Panc1 (cell line): ENCODE measurements around the gene THSD7A. TPM values are rescaled to one million over a fixed set of nuclear protein-coding genes. Genes with fewer than 3 reads are reported as not detected.
A peak's percentile ranks its signal among the peaks of the same experiment; 100 is the strongest.

Experiments
- ATAC-seq: fragments of 200-7000 bp; cut with Tn5 transposase; 2 replicates; pipeline ENCODE4 v1.9.1; 2020; ENCODE audit warnings: mild to moderate bottlenecking, moderate library complexity
- BruUV-seq: library from RNA; stranded (reverse); fragments of 400-500 nt; replicated peaks from 2 replicates; lab custom pipeline; 2021; lab: Mats Ljungman, UMichigan
- CTCF ChIA-PET: fragments of 300-600 bp; sonication (Branson Sonifier 250); formaldehyde crosslinking; loops from one replicate; lab custom pipeline; 2022; ENCODE audit warnings: antibody characterized with exemption; lab: Charles Lee
- POLR2A ChIA-PET: fragments of 300-600 bp; sonication (Branson Sonifier 250); formaldehyde crosslinking; loops from one replicate; lab custom pipeline; 2022; ENCODE audit warnings: antibody characterized with exemption; lab: Charles Lee
- DNase-seq: peaks from one replicate; pipeline ENCODE4 v3.0.0-alpha.2; 2010; ENCODE audit warnings: low read depth, low spot score
- H3K27ac ChIP-seq: 2 replicates; pipeline ENCODE4 v1.5.1; 2011; ENCODE audit warnings: mild to moderate bottlenecking, low read length, inconsistent platforms
- H3K27me3 ChIP-seq: fragments of 200-500 bp; sonication (Bioruptor generic); 2 replicates; pipeline ENCODE4 v1.6.0; 2014; ENCODE audit warnings: low read length, inconsistent platforms; ENCODE audit not compliant: control insufficient read depth, insufficient read depth
- H3K36me3 ChIP-seq: fragments of 200-500 bp; sonication (Bioruptor generic); 2 replicates; pipeline ENCODE4 v1.5.1; 2014; ENCODE audit warnings: inconsistent platforms, mild to moderate bottlenecking, low read length, moderate library complexity; ENCODE audit not compliant: control insufficient read depth, insufficient read depth
- H3K4me1 ChIP-seq: 2 replicates; pipeline ENCODE4 v1.5.1; 2011; ENCODE audit warnings: inconsistent platforms, mild to moderate bottlenecking, low read length, moderate library complexity; ENCODE audit not compliant: control insufficient read depth, insufficient read depth
- H3K4me3 ChIP-seq, 2 experiments: 2 replicates each; pipeline ENCODE4 v1.5.1; 2011 to 2012; ENCODE audit warnings: low read depth in 2 of 2, low read length in 2 of 2, mild to moderate bottlenecking in 2 of 2, inconsistent platforms in 1 of 2, moderate library complexity in 1 of 2
- H3K9me3 ChIP-seq: fragments of 200-500 bp; sonication (Bioruptor generic); 2 replicates; pipeline ENCODE4 v1.5.1; 2014; ENCODE audit warnings: low read depth, mild to moderate bottlenecking, inconsistent platforms, low read length, moderate library complexity; ENCODE audit not compliant: control insufficient read depth, insufficient read depth
- CTCF ChIP-seq: fragments of 450-650 bp; IDR thresholded peaks from 2 replicates; pipeline ENCODE4 v1.5.1; 2017; ENCODE audit warnings: mild to moderate bottlenecking
- POLR2AphosphoS5 ChIP-seq: IDR thresholded peaks from 2 replicates; pipeline ENCODE4 v1.6.1; 2012; ENCODE audit warnings: mild to moderate bottlenecking, low read depth, low read length, moderate library complexity
- REST ChIP-seq, 2 experiments: IDR thresholded peaks; 2 replicates each; pipeline ENCODE4 v1.6.1; 2011 to 2012; ENCODE audit warnings: low read depth in 2 of 2, control low read depth in 1 of 2, low read length in 1 of 2, mild to moderate bottlenecking in 1 of 2, moderate library complexity in 1 of 2; ENCODE audit not compliant: insufficient read depth in 1 of 2
- SIN3A ChIP-seq: IDR thresholded peaks from 2 replicates; pipeline ENCODE4 v1.6.1; 2012; ENCODE audit warnings: low read depth, mild to moderate bottlenecking, low read length, moderate library complexity, borderline replicate concordance; ENCODE audit not compliant: insufficient read depth
- TCF7L2 ChIP-seq: IDR thresholded peaks from 2 replicates; pipeline ENCODE4 v1.6.1; 2011; ENCODE audit warnings: mild to moderate bottlenecking, low read depth, low read length, inconsistent platforms
- in situ Hi-C: cut with HindIII; loops from 2 replicates; pipeline ENCODE4 v1.10.0; 2016; ENCODE audit warnings: low sequenced_read_pairs, low pct_unique_long_range_greater_than_20kb
- intact Hi-C: fragments of 100-400 bp; cut with micrococcal nuclease; formaldehyde crosslinking; loops from one replicate; pipeline ENCODE4 v1.10.0; 2022; ENCODE audit not compliant: unreplicated experiment
- total RNA-seq: library from RNA; stranded (reverse); gene quantifications from one replicate; pipeline ENCODE4 v1.2.1, GENCODE V29; 2021; ENCODE audit not compliant: unreplicated experiment

The THSD7A gene
- total RNA-seq, 1 experiment from 2014 or later: 38.6 TPM

- in situ Hi-C loops: no loop called here
Measured at GRCh38 chr7:11818281-11818680, 13.7 kb downstream of the THSD7A start.

GRCh38 chr7:11817111-11817740 is 14.8 kb downstream of the THSD7A start:
- H3K9me3 ChIP-seq: no peaks in the 10 kb centered on the region
- H3K36me3 ChIP-seq: no peaks in the 10 kb centered on the region
- H3K4me1 ChIP-seq: peaks cover 35% of the 10 kb centered on the region
- no peaks in the 10 kb centered on the region for H3K27me3 ChIP-seq
- ChIA-PET POLR2A (no interaction called here), CTCF (interaction anchor here (1.0 kb wide), 1 partner anchor 19 kb away, joined by 3 read pairs; no protein-coding TSS in a partner anchor)
- BruUV-seq: no TSS peak
- peak overlapping the region; percentile 80 for H3K27ac ChIP-seq
- intact Hi-C loops: no loop called here
- DNase-seq: no peak
- ATAC-seq: peak; percentile 69
- no peak overlapping the region for H3K4me3 ChIP-seq
- no peak for TF ChIP-seq TCF7L2
- no peak for TF ChIP-seq SIN3A
- TF ChIP-seq CTCF: no peak
- TF ChIP-seq POLR2AphosphoS5: no peak
- TF ChIP-seq REST (IDR thresholded peaks at IDR 0.05; ENCODE audit: insufficient read depth in 1 of 2, low read depth in 2 of 2, low read length in 1 of 2): no peak
- in situ Hi-C loops: no loop called here

More at GRCh38 chr7:11818281-11818680, 13.7 kb downstream of the THSD7A start:
- Histone ChIP-seq H3K36me3 (no peaks in the 10 kb centered on the region), H3K9me3 (no peaks in the 10 kb centered on the region), H3K27ac (peak overlapping the region; percentile 80), H3K27me3 (no peaks in the 10 kb centered on the region), H3K4me3 (no peak overlapping the region), H3K4me1 (peaks cover 35% of the 10 kb centered on the region)
- CTCF ChIA-PET: no interaction called here
- POLR2A ChIA-PET: no interaction called here
- no TSS peak for BruUV-seq
- DNase-seq: no peak
- ATAC-seq: peak; percentile 57; the same call in 1 of the 2 replicates
- no peak for TF ChIP-seq REST (IDR thresholded peaks at IDR 0.05; ENCODE audit: insufficient read depth in 1 of 2, low read depth in 2 of 2, low read length in 1 of 2)
- TF ChIP-seq CTCF: no peak
- no peak for TF ChIP-seq TCF7L2
- intact Hi-C loops: no loop called here
